Stimulated activated CD8-positive, alpha-beta memory T cell treated with anti-CD3 and anti-CD28 coated beads, Interleukin-4, amount 100 ng/mL, for 1 hour (primary cell): ENCODE data around the gene XAF1.
"Not testable (repeated sequence)": the region's sequence is repeated elsewhere in the genome, so short reads cannot be mapped to it uniquely, and the experiment has no call there.

Experiments used
- DNase-seq, 2 donors: peaks; one replicate each; pipeline ENCODE4 v3.0.0-alpha.2; 2020; ENCODE audit warnings: low read depth in 2 of 2, low spot score in 1 of 2

The XAF1 gene

GRCh38 chr17:6797718-6798351 lies 42.0 kb downstream of the XAF1 start:
- no peak for DNase-seq

GRCh38 chr17:6799738-6800137 lies 43.9 kb downstream of the XAF1 start:
- no peak for DNase-seq

GRCh38 chr17:6800422-6801027 lies 44.7 kb downstream of the XAF1 start:
- no peak for DNase-seq

GRCh38 chr17:6811510-6811909 lies 55.7 kb downstream of the XAF1 start:
- no peak for DNase-seq

- no peak for DNase-seq
Measured at GRCh38 chr17:6812295-6812694, 56.4 kb downstream of the XAF1 start.

- DNase-seq = no peak
Measured at GRCh38 chr17:6815775-6816174, 59.9 kb downstream of the XAF1 start.

GRCh38 chr17:6816368-6816767 lies 60.5 kb downstream of the XAF1 start:
- DNase-seq = not testable (repeated sequence)

- DNase-seq = no peak
Measured at GRCh38 chr17:6818938-6819337, 63.1 kb downstream of the XAF1 start.

- no peak for DNase-seq
Measured at GRCh38 chr17:6823011-6823442, 67.2 kb downstream of the XAF1 start.
